Neural crest cell (in vitro differentiated cells): Measurements from ENCODE around the gene LAIR1. TPM values are rescaled to one million over a fixed set of nuclear protein-coding genes. Genes with fewer than 3 reads are reported as not detected.

Experiments used
- DNase-seq: peaks from one replicate; pipeline ENCODE4 v3.0.0; 2021; ENCODE audit warnings: low read depth, mixed read lengths, low spot score
- H3K27ac Mint-ChIP-seq: one replicate; pipeline ENCODE4 v1.8.0; 2021; ENCODE audit warnings: mild to moderate bottlenecking, mixed read lengths; ENCODE audit not compliant: unreplicated experiment
- H3K27me3 Mint-ChIP-seq: 2 replicates; pipeline ENCODE4 v1.8.0; 2021; ENCODE audit warnings: low read depth, mild to moderate bottlenecking, mixed read lengths
- H3K36me3 Mint-ChIP-seq: 2 replicates; pipeline ENCODE4 v1.8.0; 2021; ENCODE audit warnings: low read depth, mild to moderate bottlenecking, mixed read lengths
- H3K4me1 Mint-ChIP-seq: 2 replicates; pipeline ENCODE4 v1.8.0; 2021; ENCODE audit warnings: mixed read lengths
- H3K4me3 Mint-ChIP-seq: one replicate; pipeline ENCODE4 v1.8.0; 2021; ENCODE audit warnings: mild to moderate bottlenecking, mixed read lengths
- H3K9me3 Mint-ChIP-seq: 2 replicates; pipeline ENCODE4 v1.8.0; 2021; ENCODE audit warnings: mixed read lengths
- CTCF ChIP-seq: fragments of 200-600 bp; sonication (generic); conservative IDR thresholded peaks from 2 replicates; pipeline ENCODE4 v1.5.0; 2021; ENCODE audit warnings: antibody characterized with exemption, mild to moderate bottlenecking
- long read RNA-seq: library from polyadenylated mRNA; unstranded; transcript quantifications from one replicate; pipeline ENCODE4 v2.0.0, GENCODE V29; 2020
- total RNA-seq: library from RNA; stranded (reverse); gene quantifications from 2 replicates; pipeline ENCODE4 v1.2.1, GENCODE V29; 2021

LAIR1 gene, protein sequence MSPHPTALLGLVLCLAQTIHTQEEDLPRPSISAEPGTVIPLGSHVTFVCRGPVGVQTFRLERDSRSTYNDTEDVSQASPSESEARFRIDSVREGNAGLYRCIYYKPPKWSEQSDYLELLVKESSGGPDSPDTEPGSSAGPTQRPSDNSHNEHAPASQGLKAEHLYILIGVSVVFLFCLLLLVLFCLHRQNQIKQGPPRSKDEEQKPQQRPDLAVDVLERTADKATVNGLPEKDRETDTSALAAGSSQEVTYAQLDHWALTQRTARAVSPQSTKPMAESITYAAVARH
- total RNA-seq = not detected in 2 replicates
- long read RNA-seq = 0 reads

DNA sequence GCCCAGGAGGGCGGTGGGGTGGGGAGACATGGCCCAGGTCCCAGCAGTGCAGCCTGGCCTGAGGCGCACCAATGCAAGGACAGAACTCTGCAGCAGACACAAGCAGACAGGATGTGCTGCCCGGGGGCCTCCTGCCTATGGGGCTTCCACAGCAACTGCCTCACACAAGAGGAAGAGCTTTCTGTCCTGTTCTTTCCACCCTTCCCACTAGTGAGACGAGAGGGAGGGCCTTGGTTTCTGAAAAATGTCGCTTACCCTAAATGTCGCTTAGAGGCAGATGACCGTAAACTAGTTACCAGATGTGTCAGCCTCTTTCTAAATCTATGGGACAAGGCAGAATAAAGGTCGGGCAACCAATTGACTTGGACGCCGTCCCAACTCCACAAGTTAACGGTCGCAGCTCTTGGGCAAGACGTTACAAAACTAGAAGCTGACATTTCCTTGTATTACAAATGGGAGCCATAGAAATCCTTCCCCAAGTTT is at the start of gene LAIR1:
Gene LAIR1 (minus strand): TSS at position 157 of the 483 bp plus-strand sequence. CDS start 127 bp downstream, at position 30.
- no peaks in the 10 kb centered on the region for H3K9me3 Mint-ChIP-seq
- DNase-seq = no peak
- H3K36me3 Mint-ChIP-seq = no peaks in the 10 kb centered on the region
- no peak within 1 kb of the TSS for H3K27ac Mint-ChIP-seq
- TF ChIP-seq CTCF = no peak
- peaks cover 16% of the 10 kb centered on the region for H3K27me3 Mint-ChIP-seq
- no peaks in the 10 kb centered on the region for H3K4me1 Mint-ChIP-seq
- no peak within 1 kb of the TSS for H3K4me3 Mint-ChIP-seq

DNA sequence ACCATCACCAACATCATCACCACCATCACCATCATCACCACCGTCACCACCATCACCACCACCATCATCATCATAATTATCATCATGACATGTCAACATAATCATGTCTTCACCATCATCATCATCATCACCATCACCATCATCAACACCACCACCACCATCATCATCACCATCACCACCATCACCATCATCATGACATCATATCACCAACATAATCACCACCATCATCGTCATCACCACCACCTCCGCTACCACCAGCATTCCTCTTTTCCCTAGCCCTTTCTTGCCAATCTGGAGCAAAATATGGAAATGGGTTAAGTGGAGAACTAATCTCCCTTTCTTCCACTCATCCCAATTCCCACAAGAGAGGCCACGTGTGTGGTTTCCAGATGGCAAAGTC is 49.4 kb upstream of the LAIR1 start:
- no peak for TF ChIP-seq CTCF
- no peaks in the 10 kb centered on the region for H3K27me3 Mint-ChIP-seq
- peaks cover 12% of the 10 kb centered on the region for H3K9me3 Mint-ChIP-seq
- DNase-seq = no peak
- peaks cover 35% of the 10 kb centered on the region for H3K4me1 Mint-ChIP-seq
- H3K27ac Mint-ChIP-seq = no peak overlapping the region
- H3K4me3 Mint-ChIP-seq = peak overlapping the region; percentile 89
- peaks cover 12% of the 10 kb centered on the region for H3K36me3 Mint-ChIP-seq

DNA sequence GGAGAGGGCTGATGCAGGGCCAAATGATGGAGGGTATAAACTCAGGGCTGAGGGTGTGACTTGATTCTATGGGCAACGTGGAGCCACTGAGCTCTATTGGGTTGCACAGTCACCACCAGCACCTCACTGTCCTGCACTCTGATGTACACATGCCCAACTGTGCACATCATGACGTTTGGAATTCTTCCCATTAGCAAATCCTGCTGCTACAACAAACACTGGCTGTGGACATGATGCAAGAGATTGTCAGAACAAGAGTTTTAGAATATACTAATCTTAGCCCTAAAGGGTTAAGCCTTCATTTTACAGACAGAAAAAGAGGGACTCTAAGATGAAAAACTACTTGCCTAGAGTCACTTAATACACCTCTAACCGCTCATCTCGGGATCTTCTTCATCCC is 48.1 kb upstream of the LAIR1 start:
- no peak for TF ChIP-seq CTCF
- Mint-ChIP-seq H3K27me3 (no peaks in the 10 kb centered on the region), H3K4me1 (peaks cover 32% of the 10 kb centered on the region), H3K9me3 (peaks cover 15% of the 10 kb centered on the region), H3K36me3 (peaks cover 8% of the 10 kb centered on the region), H3K4me3 (peak overlapping the region; percentile 56), H3K27ac (no peak overlapping the region)
- no peak for DNase-seq

DNA sequence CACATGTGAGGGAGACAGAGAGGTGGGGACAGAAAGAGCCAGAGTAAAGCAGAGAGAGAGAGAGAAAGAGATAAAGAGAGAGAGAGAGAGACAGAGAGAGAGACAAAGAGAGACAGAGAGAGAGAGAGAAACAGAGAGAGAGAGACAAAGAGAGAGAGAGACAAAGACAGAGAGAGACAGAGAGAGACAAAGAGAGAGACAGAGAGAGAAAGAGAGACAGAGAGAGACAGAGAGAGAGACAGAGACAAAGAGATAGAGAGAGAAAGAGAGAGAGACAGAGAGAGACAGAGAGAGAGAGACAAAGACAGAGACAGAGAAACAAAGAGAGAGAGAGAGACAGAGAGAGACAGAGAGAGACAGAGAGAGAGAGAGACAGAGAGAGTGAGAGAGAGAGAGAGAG is 46.3 kb upstream of the LAIR1 start:
- no peaks in the 10 kb centered on the region for H3K27me3 Mint-ChIP-seq
- H3K9me3 Mint-ChIP-seq = peaks cover 15% of the 10 kb centered on the region
- H3K36me3 Mint-ChIP-seq = peaks cover 4% of the 10 kb centered on the region
- DNase-seq = no peak
- no peak overlapping the region for H3K27ac Mint-ChIP-seq
- H3K4me3 Mint-ChIP-seq = peak overlapping the region; percentile 24
- peaks cover 27% of the 10 kb centered on the region for H3K4me1 Mint-ChIP-seq
- no peak for TF ChIP-seq CTCF

DNA sequence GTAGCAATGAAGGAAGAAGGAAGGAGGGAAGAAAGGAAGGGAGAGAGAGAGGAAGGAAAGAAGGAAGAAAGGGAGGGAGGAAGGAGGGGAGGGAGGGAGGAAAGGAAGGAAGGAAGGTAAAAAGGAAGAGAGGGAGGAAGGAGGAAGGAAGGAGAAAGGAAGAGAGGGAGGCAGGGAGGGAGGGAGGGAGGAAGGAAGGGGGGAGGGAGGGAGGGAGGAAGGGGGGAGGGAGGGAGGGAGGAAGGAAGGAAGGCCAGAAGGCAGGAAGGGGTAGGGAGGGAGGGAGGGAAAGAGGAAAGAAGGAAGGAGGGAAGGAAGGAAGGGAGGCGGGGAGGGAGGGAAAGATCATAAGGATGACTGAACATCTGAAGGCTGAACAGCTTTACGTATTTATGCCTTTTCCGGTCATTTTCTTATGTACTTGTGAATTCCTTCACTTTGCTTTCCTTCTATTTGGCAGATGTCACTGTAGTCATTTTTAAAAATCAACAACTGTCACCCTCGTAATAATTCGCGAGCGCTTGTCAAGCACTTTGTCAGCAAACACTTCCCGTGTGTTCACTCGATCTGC is 43.8 kb upstream of the LAIR1 start:
- H3K4me3 Mint-ChIP-seq = no peak overlapping the region
- peaks cover 16% of the 10 kb centered on the region for H3K4me1 Mint-ChIP-seq
- TF ChIP-seq CTCF = no peak
- peaks cover 10% of the 10 kb centered on the region for H3K9me3 Mint-ChIP-seq
- peaks cover 4% of the 10 kb centered on the region for H3K36me3 Mint-ChIP-seq
- DNase-seq = no peak
- H3K27ac Mint-ChIP-seq = no peak overlapping the region
- H3K27me3 Mint-ChIP-seq = no peaks in the 10 kb centered on the region
